Calu3 (cell line): ENCODE results near the gene ALK. TPM values are rescaled to one million over a fixed set of nuclear protein-coding genes. Genes with fewer than 3 reads are reported as not detected.

Experiments
- BruUV-seq: library from RNA; stranded (reverse); fragments of 400-500 nt; replicated peaks from 2 replicates; lab custom pipeline; 2021; lab: Mats Ljungman, UMichigan
- CTCF ChIA-PET: fragments of 300-600 bp; sonication (Branson Sonifier 250); formaldehyde crosslinking; loops from one replicate; lab custom pipeline; 2022; ENCODE audit warnings: antibody characterized with exemption; lab: Charles Lee
- DNase-seq: peaks from one replicate; pipeline ENCODE4 v3.0.0; 2022
- H3K27ac Mint-ChIP-seq: one replicate; pipeline ENCODE4 v1.8.0; 2022; ENCODE audit warnings: mixed read lengths; ENCODE audit not compliant: unreplicated experiment
- H3K27me3 Mint-ChIP-seq: one replicate; pipeline ENCODE4 v1.8.0; 2022; ENCODE audit warnings: mixed read lengths; ENCODE audit not compliant: unreplicated experiment
- H3K36me3 Mint-ChIP-seq: one replicate; pipeline ENCODE4 v1.8.0; 2022; ENCODE audit warnings: mild to moderate bottlenecking, moderate library complexity, mixed read lengths; ENCODE audit not compliant: insufficient read depth, unreplicated experiment
- H3K4me1 Mint-ChIP-seq: one replicate; pipeline ENCODE4 v1.8.0; 2022; ENCODE audit warnings: mild to moderate bottlenecking, low read depth, mixed read lengths; ENCODE audit not compliant: unreplicated experiment
- H3K4me3 Mint-ChIP-seq: one replicate; pipeline ENCODE4 v1.8.0; 2022; ENCODE audit warnings: mild to moderate bottlenecking, low read depth, moderate library complexity, mixed read lengths; ENCODE audit not compliant: unreplicated experiment
- H3K9me3 Mint-ChIP-seq: one replicate; pipeline ENCODE4 v1.8.0; 2022; ENCODE audit warnings: low read depth, mixed read lengths; ENCODE audit not compliant: unreplicated experiment
- intact Hi-C: fragments of 100-400 bp; cut with micrococcal nuclease; formaldehyde crosslinking; loops from one replicate; pipeline ENCODE4 v1.10.0; 2022; ENCODE audit not compliant: unreplicated experiment
- total RNA-seq: library from RNA; stranded (reverse); gene quantifications from 2 replicates; pipeline ENCODE4 v1.2.3, GENCODE V29; 2022
- TF ChIP-seq, protein P1 (sequence below): fragments of 200-600 bp; IDR thresholded peaks from one replicate; pipeline ENCODE4 v1.8.0; 2022; ENCODE audit warnings: antibody characterized with exemption; ENCODE audit not compliant: unreplicated experiment

Gene ALK
- total RNA-seq, 1 experiment from 2014 or later = not detected

- H3K27ac Mint-ChIP-seq = no peak overlapping the region
- CTCF ChIA-PET = interaction anchor here (0.6 kb wide), 1 partner anchor 594 kb away, joined by 3 read pairs; the partner anchor contains the start of gene WDR43
- no peaks in the 10 kb centered on the region for H3K4me1 Mint-ChIP-seq
- TF ChIP-seq, protein P1, sequence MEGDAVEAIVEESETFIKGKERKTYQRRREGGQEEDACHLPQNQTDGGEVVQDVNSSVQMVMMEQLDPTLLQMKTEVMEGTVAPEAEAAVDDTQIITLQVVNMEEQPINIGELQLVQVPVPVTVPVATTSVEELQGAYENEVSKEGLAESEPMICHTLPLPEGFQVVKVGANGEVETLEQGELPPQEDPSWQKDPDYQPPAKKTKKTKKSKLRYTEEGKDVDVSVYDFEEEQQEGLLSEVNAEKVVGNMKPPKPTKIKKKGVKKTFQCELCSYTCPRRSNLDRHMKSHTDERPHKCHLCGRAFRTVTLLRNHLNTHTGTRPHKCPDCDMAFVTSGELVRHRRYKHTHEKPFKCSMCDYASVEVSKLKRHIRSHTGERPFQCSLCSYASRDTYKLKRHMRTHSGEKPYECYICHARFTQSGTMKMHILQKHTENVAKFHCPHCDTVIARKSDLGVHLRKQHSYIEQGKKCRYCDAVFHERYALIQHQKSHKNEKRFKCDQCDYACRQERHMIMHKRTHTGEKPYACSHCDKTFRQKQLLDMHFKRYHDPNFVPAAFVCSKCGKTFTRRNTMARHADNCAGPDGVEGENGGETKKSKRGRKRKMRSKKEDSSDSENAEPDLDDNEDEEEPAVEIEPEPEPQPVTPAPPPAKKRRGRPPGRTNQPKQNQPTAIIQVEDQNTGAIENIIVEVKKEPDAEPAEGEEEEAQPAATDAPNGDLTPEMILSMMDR = no peak
- DNase-seq = no peak
- H3K36me3 Mint-ChIP-seq = no peaks in the 10 kb centered on the region
- intact Hi-C loops = no loop called here
- H3K27me3 Mint-ChIP-seq = peaks cover 88% of the 10 kb centered on the region
- H3K4me3 Mint-ChIP-seq = no peak overlapping the region
- no peaks in the 10 kb centered on the region for H3K9me3 Mint-ChIP-seq
- BruUV-seq = no TSS peak
These were observed 433.3 kb downstream of the ALK start for GRCh38 chr2:29487967-29488555.

GRCh38 chr2:29485631-29486030, 435.8 kb downstream of the ALK start:
- H3K36me3 Mint-ChIP-seq = no peaks in the 10 kb centered on the region
- no peaks in the 10 kb centered on the region for H3K9me3 Mint-ChIP-seq
- TF ChIP-seq, protein P1 = no peak
- no peak for DNase-seq
- no TSS peak for BruUV-seq
- intact Hi-C loops = no loop called here
- H3K27ac Mint-ChIP-seq = no peak overlapping the region
- peaks cover 89% of the 10 kb centered on the region for H3K27me3 Mint-ChIP-seq
- CTCF ChIA-PET = no interaction called here
- no peak overlapping the region for H3K4me3 Mint-ChIP-seq
- H3K4me1 Mint-ChIP-seq = no peaks in the 10 kb centered on the region

DNA sequence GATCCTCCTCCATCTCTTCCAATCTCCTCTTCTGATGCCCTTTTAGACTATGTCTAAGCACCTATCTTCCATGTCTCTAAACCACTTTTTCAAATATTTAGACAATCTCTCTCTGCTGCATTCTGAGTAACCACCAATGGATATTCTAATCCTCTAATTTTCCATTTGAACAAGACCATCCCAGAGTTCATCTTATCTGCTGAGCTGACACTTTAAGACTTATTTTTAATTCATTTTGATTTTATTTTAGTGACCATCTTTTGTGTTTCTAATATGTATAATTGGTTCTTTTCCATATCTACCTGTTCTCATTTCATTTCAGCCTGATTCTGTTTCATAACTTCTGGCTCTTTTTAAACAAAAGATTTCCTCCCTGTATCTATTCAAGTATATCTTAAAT, 436.3 kb downstream of the ALK start:
- intact Hi-C loops = no loop called here
- CTCF ChIA-PET = no interaction called here
- no peak overlapping the region for H3K27ac Mint-ChIP-seq
- no TSS peak for BruUV-seq
- no peak overlapping the region for H3K4me3 Mint-ChIP-seq
- TF ChIP-seq, protein P1 = no peak
- no peaks in the 10 kb centered on the region for H3K36me3 Mint-ChIP-seq
- H3K9me3 Mint-ChIP-seq = no peaks in the 10 kb centered on the region
- peaks cover 94% of the 10 kb centered on the region for H3K27me3 Mint-ChIP-seq
- DNase-seq = no peak
- H3K4me1 Mint-ChIP-seq = no peaks in the 10 kb centered on the region

- H3K27ac Mint-ChIP-seq = no peak overlapping the region
- peaks cover 97% of the 10 kb centered on the region for H3K27me3 Mint-ChIP-seq
- TF ChIP-seq, protein P1 = no peak
- no peaks in the 10 kb centered on the region for H3K9me3 Mint-ChIP-seq
- no TSS peak for BruUV-seq
- no peaks in the 10 kb centered on the region for H3K4me1 Mint-ChIP-seq
- H3K4me3 Mint-ChIP-seq = no peak overlapping the region
- CTCF ChIA-PET = no interaction called here
- H3K36me3 Mint-ChIP-seq = no peaks in the 10 kb centered on the region
- intact Hi-C loops = no loop called here
- no peak for DNase-seq
These were observed 438.5 kb downstream of the ALK start for GRCh38 chr2:29482867-29483266.
